ENCODE results near the gene CDH13. TPM values are rescaled to one million over a fixed set of nuclear protein-coding genes. Genes with fewer than 3 reads are reported as not detected.

CDH13 gene
- total and polyA plus RNA-seq, 9 donors, result 1.9 to 34.2 (median 4.8) TPM

- H3K4me1 ChIP-seq (ENCODE audit: insufficient read depth), result no peaks in the 10 kb centered on the region
- H3K27ac ChIP-seq, result no peak overlapping the region
- H3K36me3 ChIP-seq, result no peaks in the 10 kb centered on the region
- H3K9me3 ChIP-seq, result no peaks in the 10 kb centered on the region
- TF ChIP-seq EP300 (IDR thresholded peaks at IDR 0.05) (no peak), POLR2A (IDR thresholded peaks at IDR 0.05) (no peak), CTCF (IDR thresholded peaks at IDR 0.05) (no peak)
- H3K4me3 ChIP-seq, result no peak overlapping the region
- no peak for DNase-seq
- 16 to 34% (median 24%) methylated on average over 6 of the region's 6 CpGs for WGBS, 3 donors
- intact Hi-C loops (cut with DNase I), result no loop called here
- H3K27me3 ChIP-seq, result no peaks in the 10 kb centered on the region
These were observed 1153.1 kb downstream of the CDH13 start for GRCh38 chr16:83779886-83780285.

- H3K27ac ChIP-seq, result no peak overlapping the region
- DNase-seq, result no peak
- H3K36me3 ChIP-seq, result no peaks in the 10 kb centered on the region
- no peaks in the 10 kb centered on the region for H3K27me3 ChIP-seq
- H3K4me3 ChIP-seq, result no peak overlapping the region
- no peak for TF ChIP-seq CTCF (IDR thresholded peaks at IDR 0.05)
- no peak for TF ChIP-seq POLR2A (IDR thresholded peaks at IDR 0.05)
- TF ChIP-seq EP300 (IDR thresholded peaks at IDR 0.05), result no peak
- WGBS, 3 donors, result 67 to 81% (median 67%) methylated on average over 2 of the region's 2 CpGs
- H3K4me1 ChIP-seq (ENCODE audit: insufficient read depth), result no peaks in the 10 kb centered on the region
- no peaks in the 10 kb centered on the region for H3K9me3 ChIP-seq
- intact Hi-C loops (cut with DNase I), result no loop called here
These were observed 1158.7 kb downstream of the CDH13 start for GRCh38 chr16:83785455-83785854.

GRCh38 chr16:83789642-83790401 is 1163.1 kb downstream of the CDH13 start:
- intact Hi-C loops (cut with DNase I), result no loop called here
- 83 to 87% (median 85%) methylated on average over 8 of the region's 8 CpGs for WGBS, 3 donors

GRCh38 chr16:83791916-83792315 is 1165.1 kb downstream of the CDH13 start:
- no peak for DNase-seq
- Histone ChIP-seq H3K27ac (no peak overlapping the region), H3K9me3 (peaks cover 0 to 6% of the 10 kb centered on the region in 2 donors), H3K4me3 (no peak overlapping the region), H3K36me3 (no peaks in the 10 kb centered on the region), H3K4me1 (ENCODE audit: insufficient read depth) (no peaks in the 10 kb centered on the region), H3K27me3 (no peaks in the 10 kb centered on the region)
- WGBS, 3 donors, result 91 to 94% (median 92%) methylated on average over 10 of the region's 10 CpGs
- intact Hi-C loops (cut with DNase I), result no loop called here
- TF ChIP-seq POLR2A (IDR thresholded peaks at IDR 0.05) (no peak), CTCF (IDR thresholded peaks at IDR 0.05) (no peak)

More at GRCh38 chr16:83789642-83790401, 1163.1 kb downstream of the CDH13 start:
- DNase-seq, result no peak
- peaks cover 0 to 6% of the 10 kb centered on the region in 2 donors for H3K9me3 ChIP-seq
- H3K4me1 ChIP-seq (ENCODE audit: insufficient read depth), result no peaks in the 10 kb centered on the region
- H3K4me3 ChIP-seq, result no peak overlapping the region
- H3K27me3 ChIP-seq, result no peaks in the 10 kb centered on the region
- no peak for TF ChIP-seq CTCF (IDR thresholded peaks at IDR 0.05)
- TF ChIP-seq POLR2A (IDR thresholded peaks at IDR 0.05), result no peak
- no peak for TF ChIP-seq EP300 (IDR thresholded peaks at IDR 0.05)
- no peak overlapping the region for H3K27ac ChIP-seq
- H3K36me3 ChIP-seq, result no peaks in the 10 kb centered on the region
